Measurements from ENCODE around the gene CDH16.
"Not testable (repeated sequence)": the region's sequence is repeated elsewhere in the genome, so short reads cannot be mapped to it uniquely, and the experiment has no call there.

Gene CDH16

GRCh38 chr16:66946974-66947301, 28.3 kb upstream of the CDH16 start:
- DNase-seq (ENCODE audit: low spot score) = no peak

GRCh38 chr16:66946541-66946940, 27.9 kb upstream of the CDH16 start:
- DNase-seq (ENCODE audit: low spot score) = no peak

GRCh38 chr16:66945939-66946338, 27.3 kb upstream of the CDH16 start:
- no peak for DNase-seq (ENCODE audit: low spot score)

GRCh38 chr16:66944971-66945370, 26.3 kb upstream of the CDH16 start:
- DNase-seq (ENCODE audit: low spot score) = not testable (repeated sequence)

- DNase-seq (ENCODE audit: low spot score) = no peak
These were observed 25.4 kb upstream of the CDH16 start for GRCh38 chr16:66944054-66944441.

GRCh38 chr16:66943426-66944053, 24.9 kb upstream of the CDH16 start:
- DNase-seq (ENCODE audit: low spot score) = no peak

- DNase-seq (ENCODE audit: low spot score) = no peak
These were observed 24.3 kb upstream of the CDH16 start for GRCh38 chr16:66942981-66943380.

- no peak for DNase-seq (ENCODE audit: low spot score)
These were observed 21.6 kb upstream of the CDH16 start for GRCh38 chr16:66940236-66940635.

- no peak for DNase-seq (ENCODE audit: low spot score)
These were observed 20.7 kb upstream of the CDH16 start for GRCh38 chr16:66939366-66939765.

- DNase-seq (ENCODE audit: low spot score) = no peak
These were observed 19.1 kb upstream of the CDH16 start for GRCh38 chr16:66937725-66938337.

GRCh38 chr16:66936889-66937554, 18.3 kb upstream of the CDH16 start:
- DNase-seq (ENCODE audit: low spot score) = no peak

GRCh38 chr16:66936462-66936861, 17.8 kb upstream of the CDH16 start:
- DNase-seq (ENCODE audit: low spot score) = no peak

GRCh38 chr16:66935314-66936011, 16.8 kb upstream of the CDH16 start, which contains the start of gene CES2:
Gene CES2, plus strand, starts transcription at chr16:66935516. Its CDS starts 120 bp downstream, at chr16:66935636.
- no peak for DNase-seq (ENCODE audit: low spot score)

- not testable (repeated sequence) for DNase-seq (ENCODE audit: low spot score)
These were observed 16.2 kb upstream of the CDH16 start for GRCh38 chr16:66934839-66935313.

GRCh38 chr16:66934138-66934838, 15.6 kb upstream of the CDH16 start, which contains the start of gene CIAO2B:
Gene CIAO2B, minus strand, starts transcription at chr16:66934402. Its CDS starts 38 bp downstream, at chr16:66934364.
- peak; percentile 76 for DNase-seq (ENCODE audit: low spot score)

GRCh38 chr16:66933776-66934137, 15.1 kb upstream of the CDH16 start:
- DNase-seq (ENCODE audit: low spot score) = no peak

GRCh38 chr16:66932076-66932475, 13.4 kb upstream of the CDH16 start:
- no peak for DNase-seq (ENCODE audit: low spot score)

- no peak for DNase-seq (ENCODE audit: low spot score)
These were observed 13.0 kb upstream of the CDH16 start for GRCh38 chr16:66931665-66932064.

- no peak for DNase-seq (ENCODE audit: low spot score)
These were observed 11.5 kb upstream of the CDH16 start for GRCh38 chr16:66930189-66930588.

GRCh38 chr16:66928702-66929388, 10.2 kb upstream of the CDH16 start:
- DNase-seq (ENCODE audit: low spot score) = no peak

GRCh38 chr16:66927918-66928649, 9.4 kb upstream of the CDH16 start:
- no peak for DNase-seq (ENCODE audit: low spot score)
